H9 (cell line): ENCODE results near the gene HIPK2. TPM values are rescaled to one million over a fixed set of nuclear protein-coding genes. Genes with fewer than 3 reads are reported as not detected.

ENCODE experiments used
- DNase-seq: peaks from one replicate; pipeline ENCODE4 v3.0.0-alpha.2; 2017
- H2AFZ ChIP-seq: one replicate; pipeline ENCODE4 v1.6.1; 2013; ENCODE audit warnings: mild to moderate bottlenecking, low read length, control low read depth, moderate library complexity
- H2AK5ac ChIP-seq: 2 replicates; pipeline ENCODE4 v1.6.1; 2013; ENCODE audit warnings: low read length, control low read depth, mixed read lengths; ENCODE audit not compliant: insufficient read length
- H2BK120ac ChIP-seq: one replicate; pipeline ENCODE4 v1.6.1; 2013; ENCODE audit warnings: low read depth, mild to moderate bottlenecking, low read length, control low read depth, inconsistent platforms; ENCODE audit not compliant: poor library complexity, severe bottlenecking
- H2BK12ac ChIP-seq: 2 replicates; pipeline ENCODE4 v1.6.1; 2013; ENCODE audit warnings: low read length, control low read depth, mixed read lengths, low read depth; ENCODE audit not compliant: insufficient read length
- H2BK15ac ChIP-seq: 2 replicates; pipeline ENCODE4 v1.6.1; 2013; ENCODE audit warnings: low read depth, low read length, control low read depth
- H2BK20ac ChIP-seq: one replicate; pipeline ENCODE4 v1.6.1; 2013; ENCODE audit warnings: low read depth, mild to moderate bottlenecking, low read length, control low read depth, inconsistent platforms; ENCODE audit not compliant: poor library complexity, severe bottlenecking
- H2BK5ac ChIP-seq: 2 replicates; pipeline ENCODE4 v1.6.1; 2013; ENCODE audit warnings: low read length, control low read depth, mixed read lengths; ENCODE audit not compliant: insufficient read length
- H3K14ac ChIP-seq: 2 replicates; pipeline ENCODE4 v1.6.1; 2013; ENCODE audit warnings: low read length, control low read depth; ENCODE audit not compliant: insufficient read depth
- H3K18ac ChIP-seq: 2 replicates; pipeline ENCODE4 v1.6.1; 2013; ENCODE audit warnings: low read depth, mild to moderate bottlenecking, mixed read lengths, low read length, control low read depth; ENCODE audit not compliant: insufficient read length
- H3K23ac ChIP-seq: 2 replicates; pipeline ENCODE4 v1.6.1; 2013; ENCODE audit warnings: low read length, control low read depth, mixed read lengths, low read depth; ENCODE audit not compliant: insufficient read length
- H3K23me2 ChIP-seq: 2 replicates; pipeline ENCODE4 v1.6.1; 2013; ENCODE audit warnings: low read depth, mild to moderate bottlenecking, mixed read lengths, low read length, control low read depth; ENCODE audit not compliant: insufficient read length, poor library complexity, severe bottlenecking
- H3K27ac ChIP-seq: 2 replicates; pipeline ENCODE4 v1.5.1; 2013; ENCODE audit warnings: low read length, control low read depth, mixed read lengths, low read depth; ENCODE audit not compliant: insufficient read length
- H3K27me3 ChIP-seq: 2 replicates; pipeline ENCODE4 v1.6.1; 2013; ENCODE audit warnings: low read length, control low read depth, inconsistent platforms; ENCODE audit not compliant: insufficient read depth
- H3K4ac ChIP-seq: 2 replicates; pipeline ENCODE4 v1.6.1; 2013; ENCODE audit warnings: low read depth, mild to moderate bottlenecking, control low read depth, inconsistent platforms, low read length, moderate library complexity
- H3K4me1 ChIP-seq: 2 replicates; pipeline ENCODE4 v1.6.1; 2013; ENCODE audit warnings: low read length, control low read depth, inconsistent platforms; ENCODE audit not compliant: insufficient read depth
- H3K4me2 ChIP-seq: 2 replicates; pipeline ENCODE4 v1.6.1; 2013; ENCODE audit warnings: low read length, control low read depth, mixed read lengths; ENCODE audit not compliant: insufficient read length, insufficient read depth
- H3K56ac ChIP-seq: 2 replicates; pipeline ENCODE4 v1.6.1; 2013; ENCODE audit warnings: low read depth, mild to moderate bottlenecking, mixed read lengths, low read length, control low read depth; ENCODE audit not compliant: insufficient read length
- H3K79me1 ChIP-seq: 2 replicates; pipeline ENCODE4 v1.6.1; 2013; ENCODE audit warnings: low read depth, mild to moderate bottlenecking, moderate library complexity, low read length, control low read depth, inconsistent platforms; ENCODE audit not compliant: insufficient read depth, poor library complexity, severe bottlenecking
- H3K79me2 ChIP-seq: 2 replicates; pipeline ENCODE4 v1.6.1; 2013; ENCODE audit warnings: low read length, control low read depth, inconsistent platforms; ENCODE audit not compliant: insufficient read depth
- H3K9ac ChIP-seq: 2 replicates; pipeline ENCODE4 v1.6.1; 2013; ENCODE audit warnings: low read length, control low read depth, mixed read lengths; ENCODE audit not compliant: insufficient read length; ENCODE audit errors: extremely low read depth
- H3K9me3 ChIP-seq: one replicate; pipeline ENCODE4 v1.6.1; 2013; ENCODE audit warnings: low read depth, low read length, inconsistent platforms; ENCODE audit not compliant: control insufficient read depth
- H3T11ph ChIP-seq: one replicate; pipeline ENCODE4 v1.6.1; 2013; ENCODE audit warnings: mild to moderate bottlenecking, low read length, control low read depth, inconsistent platforms
- H4K20me1 ChIP-seq: one replicate; pipeline ENCODE4 v1.6.1; 2013; ENCODE audit not compliant: control insufficient read depth, insufficient read length, insufficient read depth
- H4K5ac ChIP-seq: 2 replicates; pipeline ENCODE4 v1.6.1; 2013; ENCODE audit warnings: low read depth, mild to moderate bottlenecking, mixed read lengths, low read length, control low read depth; ENCODE audit not compliant: insufficient read length
- H4K8ac ChIP-seq: replicated peaks from 2 replicates; pipeline ENCODE4 v1.6.1; 2013; ENCODE audit warnings: low read length, control low read depth, mixed read lengths, low read depth; ENCODE audit not compliant: insufficient read length
- H4K91ac ChIP-seq: 2 replicates; pipeline ENCODE4 v1.6.1; 2013; ENCODE audit warnings: low read depth, mild to moderate bottlenecking, moderate library complexity, mixed read lengths, low read length, control low read depth; ENCODE audit not compliant: insufficient read length
- H3K27ac Mint-ChIP-seq, 3 experiments: 2 replicates in 2 of 3; 3 replicates in 1 of 3; pipeline ENCODE4 v1.8.0; 2020 to 2021; ENCODE audit warnings: mixed read lengths in 3 of 3, mild to moderate bottlenecking in 1 of 3, moderate library complexity in 1 of 3
- H3K27me3 Mint-ChIP-seq: 2 replicates; pipeline ENCODE4 v1.8.0; 2021; ENCODE audit warnings: low read depth, mild to moderate bottlenecking, moderate library complexity, mixed read lengths
- H3K36me3 Mint-ChIP-seq, 3 experiments: 2 replicates in 2 of 3; 3 replicates in 1 of 3; pipeline ENCODE4 v1.8.0; 2020 to 2021; ENCODE audit warnings: low read depth in 3 of 3, mixed read lengths in 3 of 3; ENCODE audit not compliant: insufficient read depth in 1 of 3
- H3K4me1 Mint-ChIP-seq, 2 experiments: 2 replicates each; pipeline ENCODE4 v1.8.0; 2020; ENCODE audit warnings: mixed read lengths in 2 of 2
- H3K4me3 Mint-ChIP-seq, 2 experiments: 2 replicates in 1 of 2; 3 replicates in 1 of 2; pipeline ENCODE4 v1.8.0; 2020 to 2021; ENCODE audit warnings: mild to moderate bottlenecking in 2 of 2, mixed read lengths in 2 of 2, moderate library complexity in 1 of 2
- H3K9me3 Mint-ChIP-seq, 2 experiments: 2 replicates in 1 of 2; 3 replicates in 1 of 2; pipeline ENCODE4 v1.8.0; 2020; ENCODE audit warnings: mild to moderate bottlenecking in 2 of 2, mixed read lengths in 2 of 2, moderate library complexity in 1 of 2
- WGBS: extraction: QIAGEN DNeasy Blood & Tissue Kit; methylation state at CpG from one replicate; pipeline ENCODE4 v1.1.7; 2013; ENCODE audit warnings: missing lambda C conversion rate, low lambda C conversion rate, mixed read lengths; ENCODE audit not compliant: insufficient read length; ENCODE audit errors: extremely low coverage; 5-methylcytosine and 5-hydroxymethylcytosine counted together
- total RNA-seq: library from RNA; stranded (reverse); gene quantifications from 2 replicates; pipeline ENCODE4 v1.2.1, GENCODE V29; 2021
- TF ChIP-seq, protein P1 (sequence below): fragments of 200-600 bp; sonication (generic); conservative IDR thresholded peaks from 3 replicates; pipeline ENCODE4 v1.8.0; 2021; ENCODE audit warnings: antibody characterized with exemption, mild to moderate bottlenecking

The HIPK2 gene
- total RNA-seq, 1 experiment from 2014 or later: 21.9 TPM

DNA sequence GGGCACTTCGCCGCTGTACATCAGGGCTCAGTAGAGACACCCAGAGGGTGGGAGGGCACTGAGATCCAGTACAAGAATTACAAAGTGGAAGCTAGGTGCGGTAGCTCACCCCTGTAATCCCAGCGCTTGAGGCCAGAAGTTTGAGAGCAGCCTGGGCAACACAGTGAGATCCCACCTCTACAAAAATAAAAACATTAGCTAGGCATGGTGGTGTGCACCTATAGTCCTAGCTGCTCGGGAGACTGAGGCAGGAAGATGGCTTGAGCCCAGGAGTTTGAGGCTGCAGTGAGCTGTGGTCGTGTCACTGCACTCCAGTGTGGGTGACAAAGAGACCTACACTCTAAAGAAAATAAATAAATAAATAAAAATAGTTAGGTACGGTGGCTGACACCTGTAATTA is 190.3 kb downstream of the HIPK2 start:
- no peak overlapping the region for H3K4me2 ChIP-seq
- H3K4me1 ChIP-seq: no peaks in the 10 kb centered on the region
- H3K79me1 ChIP-seq: no peaks in the 10 kb centered on the region
- no peaks in the 10 kb centered on the region for H3K9me3 Mint-ChIP-seq
- H3K14ac ChIP-seq: no peak overlapping the region
- no peak overlapping the region for H2BK5ac ChIP-seq
- no peak overlapping the region for H3K4ac ChIP-seq
- no peak overlapping the region for H2BK15ac ChIP-seq
- H2AFZ ChIP-seq: no peak overlapping the region
- no peak overlapping the region for H2BK12ac ChIP-seq
- no peak overlapping the region for H4K5ac ChIP-seq
- H3K27me3 Mint-ChIP-seq: no peaks in the 10 kb centered on the region
- H3K23me2 ChIP-seq: no peaks in the 10 kb centered on the region
- H4K20me1 ChIP-seq: no peaks in the 10 kb centered on the region
- no peaks in the 10 kb centered on the region for H3K79me2 ChIP-seq
- H4K8ac ChIP-seq: no peak overlapping the region
- H3K56ac ChIP-seq: no peak overlapping the region
- no peak overlapping the region for H4K91ac ChIP-seq
- no peak overlapping the region for H3T11ph ChIP-seq
- H3K23ac ChIP-seq: no peak overlapping the region
- WGBS: no CpG with 5 or more reads among the region's 7 CpGs
- DNase-seq: no peak
- H3K27ac Mint-ChIP-seq: no peak overlapping the region
- H2BK120ac ChIP-seq: no peak overlapping the region
- peaks cover 0 to 10% (median 3%) of the 10 kb centered on the region in 3 experiments; a peak in 6 of 7 replicates for H3K36me3 Mint-ChIP-seq
- H3K9ac ChIP-seq: no peak overlapping the region
- peaks cover 3 to 10% of the 10 kb centered on the region in 2 experiments for H3K4me1 Mint-ChIP-seq
- no peak overlapping the region for H2BK20ac ChIP-seq
- no peak overlapping the region for H3K4me3 Mint-ChIP-seq
- no peak overlapping the region for H3K27ac ChIP-seq
- no peak overlapping the region for H2AK5ac ChIP-seq
- no peak overlapping the region for H3K18ac ChIP-seq
- H3K9me3 ChIP-seq: no peaks in the 10 kb centered on the region
- TF ChIP-seq, protein P1, sequence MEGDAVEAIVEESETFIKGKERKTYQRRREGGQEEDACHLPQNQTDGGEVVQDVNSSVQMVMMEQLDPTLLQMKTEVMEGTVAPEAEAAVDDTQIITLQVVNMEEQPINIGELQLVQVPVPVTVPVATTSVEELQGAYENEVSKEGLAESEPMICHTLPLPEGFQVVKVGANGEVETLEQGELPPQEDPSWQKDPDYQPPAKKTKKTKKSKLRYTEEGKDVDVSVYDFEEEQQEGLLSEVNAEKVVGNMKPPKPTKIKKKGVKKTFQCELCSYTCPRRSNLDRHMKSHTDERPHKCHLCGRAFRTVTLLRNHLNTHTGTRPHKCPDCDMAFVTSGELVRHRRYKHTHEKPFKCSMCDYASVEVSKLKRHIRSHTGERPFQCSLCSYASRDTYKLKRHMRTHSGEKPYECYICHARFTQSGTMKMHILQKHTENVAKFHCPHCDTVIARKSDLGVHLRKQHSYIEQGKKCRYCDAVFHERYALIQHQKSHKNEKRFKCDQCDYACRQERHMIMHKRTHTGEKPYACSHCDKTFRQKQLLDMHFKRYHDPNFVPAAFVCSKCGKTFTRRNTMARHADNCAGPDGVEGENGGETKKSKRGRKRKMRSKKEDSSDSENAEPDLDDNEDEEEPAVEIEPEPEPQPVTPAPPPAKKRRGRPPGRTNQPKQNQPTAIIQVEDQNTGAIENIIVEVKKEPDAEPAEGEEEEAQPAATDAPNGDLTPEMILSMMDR: no peak
- no peaks in the 10 kb centered on the region for H3K27me3 ChIP-seq
